Right atrium auricular region (tissue), 2 donors: ENCODE results near the gene CLECL1. TPM values are rescaled to one million over a fixed set of nuclear protein-coding genes. Genes with fewer than 3 reads are reported as not detected.

Experiments
- DNase-seq: peaks from one replicate; pipeline ENCODE4 v3.0.0-alpha.2; 2019; ENCODE audit warnings: low spot score
- H3K27ac ChIP-seq, 2 donors: fragments of 200-600 bp; sonication (generic); 1 replicate in 1 of 2; 2 replicates in 1 of 2; pipeline ENCODE4 v1.5.1; 2016 to 2019
- H3K27me3 ChIP-seq, 2 donors: fragments of 200-600 bp; sonication (generic); one replicate each; pipeline versions ENCODE4 v1.5.1 to v1.6.0; 2017 to 2019
- H3K36me3 ChIP-seq: fragments of 200-600 bp; sonication (generic); one replicate; pipeline ENCODE4 v1.5.1; 2016
- H3K4me1 ChIP-seq, 2 donors: fragments of 200-600 bp; sonication (generic); one replicate each; pipeline versions ENCODE4 v1.5.1 to v1.6.0; 2017 to 2019
- H3K4me3 ChIP-seq, 2 donors: fragments of 200-600 bp; sonication (generic); 1 replicate in 1 of 2; 2 replicates in 1 of 2; pipeline ENCODE4 v1.5.1; 2017 to 2019; ENCODE audit warnings: mild to moderate bottlenecking in 1 of 2, moderate library complexity in 1 of 2
- H3K9me3 ChIP-seq, 2 donors: fragments of 200-600 bp; sonication (generic); one replicate each; pipeline ENCODE4 v1.5.1; 2019
- CTCF ChIP-seq, 2 donors: fragments of 200-600 bp; sonication (generic); IDR thresholded peaks; one replicate each; pipeline ENCODE4 v1.5.1; 2019; ENCODE audit warnings: antibody characterized with exemption in 2 of 2
- total RNA-seq, 2 donors: library from RNA; depleted of rRNA; stranded (reverse); fragments of >200 nt; gene quantifications; one replicate each; pipeline ENCODE4 v1.1.0, GENCODE V29; 2016

Gene CLECL1
- total RNA-seq, 2 donors from 2014 or later = not detected

GRCh38 chr12:9711664-9712063, 21.2 kb downstream of the CLECL1 start:
- TF ChIP-seq CTCF (IDR thresholded peaks at IDR 0.05) = no peak
- no peak overlapping the region for H3K27ac ChIP-seq
- no peak overlapping the region for H3K4me3 ChIP-seq
- no peaks in the 10 kb centered on the region for H3K27me3 ChIP-seq
- no peak for DNase-seq
- H3K9me3 ChIP-seq = no peaks in the 10 kb centered on the region
- no peaks in the 10 kb centered on the region for H3K36me3 ChIP-seq
- peaks cover 0 to 10% of the 10 kb centered on the region in 2 donors for H3K4me1 ChIP-seq

DNA sequence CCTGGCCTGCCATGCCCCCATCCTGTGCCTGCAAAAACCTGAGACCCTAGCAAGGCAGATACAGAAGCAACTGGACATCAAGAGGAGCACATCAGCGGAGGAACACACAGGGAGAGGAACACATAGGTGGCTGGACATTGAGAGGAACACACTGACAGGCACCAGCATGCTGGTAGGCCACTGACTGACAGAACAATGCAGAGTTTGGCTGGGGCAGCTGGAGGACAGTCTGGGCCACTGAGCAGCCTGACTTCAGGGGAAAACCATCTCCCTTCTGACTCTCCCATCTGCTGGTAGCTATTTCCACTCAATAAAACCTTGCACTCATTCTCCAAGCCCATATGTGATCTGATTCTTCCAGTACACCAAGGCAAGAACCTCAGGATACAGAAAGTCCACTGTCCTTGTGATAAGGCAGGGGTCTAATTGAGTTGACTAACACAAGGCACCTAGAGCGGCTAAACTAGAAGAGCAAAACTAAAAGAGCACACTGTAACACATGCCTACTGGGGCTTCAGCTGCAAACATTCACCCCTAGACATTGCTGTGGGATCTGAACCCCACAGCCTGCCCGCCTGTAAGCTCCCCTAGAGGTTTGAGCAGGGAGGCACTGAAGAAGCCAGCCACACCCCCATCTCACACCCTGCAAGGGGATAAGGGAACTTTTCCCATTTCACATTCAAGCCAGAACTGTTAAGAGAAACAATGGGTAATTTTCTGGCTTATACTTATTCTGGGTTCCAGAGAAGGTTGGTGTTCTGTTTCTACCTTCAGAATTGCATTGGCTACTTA, 22.1 kb downstream of the CLECL1 start:
- Histone ChIP-seq H3K27ac (no peak overlapping the region), H3K27me3 (no peaks in the 10 kb centered on the region)
- no peak for DNase-seq

DNA sequence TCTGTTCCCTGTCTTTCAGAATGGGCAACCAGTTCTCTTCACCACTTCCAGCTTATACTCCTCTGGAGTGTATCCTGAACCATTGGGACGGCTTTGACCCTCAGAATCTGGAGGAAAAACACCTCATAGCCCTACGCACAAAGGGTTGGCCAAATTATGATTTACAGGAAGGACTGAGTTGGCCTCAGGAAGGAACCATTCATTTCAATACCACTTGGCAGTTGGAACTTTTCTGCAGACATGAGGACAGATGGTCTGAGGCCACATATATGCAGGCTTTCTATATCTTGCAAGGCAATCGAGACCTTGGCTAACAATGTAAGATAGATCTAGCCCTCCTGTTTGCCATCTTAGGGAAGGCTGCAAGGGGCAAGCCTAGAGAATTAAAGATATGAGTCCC, 24.0 kb downstream of the CLECL1 start:
- no peak for DNase-seq
- no peak overlapping the region for H3K4me3 ChIP-seq
- no peaks in the 10 kb centered on the region for H3K36me3 ChIP-seq
- peaks cover 0 to 10% of the 10 kb centered on the region in 2 donors for H3K4me1 ChIP-seq
- no peaks in the 10 kb centered on the region for H3K27me3 ChIP-seq
- no peaks in the 10 kb centered on the region for H3K9me3 ChIP-seq
- no peak overlapping the region for H3K27ac ChIP-seq
- TF ChIP-seq CTCF (IDR thresholded peaks at IDR 0.05) = no peak

More for the DNA sequence above, 22.1 kb downstream of the CLECL1 start:
- no peaks in the 10 kb centered on the region for H3K9me3 ChIP-seq
- TF ChIP-seq CTCF (IDR thresholded peaks at IDR 0.05) = no peak
- H3K4me1 ChIP-seq = peaks cover 0 to 10% of the 10 kb centered on the region in 2 donors
- no peak overlapping the region for H3K4me3 ChIP-seq
- no peaks in the 10 kb centered on the region for H3K36me3 ChIP-seq

DNA sequence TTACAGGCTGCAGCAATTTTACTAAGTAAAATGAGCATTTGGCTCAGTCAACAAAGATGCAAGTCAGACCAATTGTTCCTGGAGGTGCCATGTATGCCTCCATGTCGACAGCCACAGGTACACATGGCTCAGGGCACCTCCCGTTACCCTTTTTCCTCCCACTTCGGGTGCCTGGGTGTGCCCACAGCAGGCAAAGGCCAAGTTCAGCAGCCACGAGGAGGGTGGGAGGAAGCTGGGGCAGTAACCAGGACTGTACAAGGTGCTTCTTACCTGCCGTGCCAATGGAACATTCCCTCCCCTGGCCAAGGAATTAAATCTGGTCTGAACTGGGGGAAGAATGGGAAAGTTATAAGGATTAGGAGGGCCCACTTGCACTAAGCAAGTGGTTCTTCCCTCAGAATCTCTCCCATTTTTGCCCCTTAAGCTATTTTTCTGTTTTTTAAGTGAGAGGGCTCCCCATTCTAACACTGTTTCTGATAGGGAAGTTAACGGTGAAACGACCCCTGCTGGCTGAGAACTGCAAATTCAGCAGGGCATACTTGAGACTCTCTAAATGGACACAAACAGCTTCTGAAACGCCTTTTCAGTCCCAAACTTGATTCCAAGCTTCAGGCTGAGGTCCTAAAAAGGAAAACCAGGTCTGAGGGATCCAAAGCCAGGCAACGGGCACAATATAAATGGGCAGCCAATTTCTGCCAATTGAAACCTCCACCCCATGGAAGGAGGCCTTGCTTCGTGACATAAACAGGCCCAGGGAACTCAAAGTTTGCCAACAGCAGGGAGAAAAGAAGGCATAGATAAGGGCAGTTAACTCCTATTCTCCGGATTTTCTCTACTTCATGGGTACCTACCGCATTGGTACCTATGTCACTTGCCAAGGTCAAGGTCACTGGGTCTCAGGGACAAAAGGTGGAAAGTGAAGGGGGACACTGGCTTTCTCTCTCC, 24.8 kb downstream of the CLECL1 start:
- Histone ChIP-seq H3K9me3 (no peaks in the 10 kb centered on the region), H3K4me1 (peaks cover 0 to 10% of the 10 kb centered on the region in 2 donors), H3K27ac (no peak overlapping the region), H3K4me3 (no peak overlapping the region), H3K27me3 (no peaks in the 10 kb centered on the region), H3K36me3 (no peaks in the 10 kb centered on the region)
- DNase-seq = no peak
- TF ChIP-seq CTCF (IDR thresholded peaks at IDR 0.05) = peak; percentile 36 to 80

DNA sequence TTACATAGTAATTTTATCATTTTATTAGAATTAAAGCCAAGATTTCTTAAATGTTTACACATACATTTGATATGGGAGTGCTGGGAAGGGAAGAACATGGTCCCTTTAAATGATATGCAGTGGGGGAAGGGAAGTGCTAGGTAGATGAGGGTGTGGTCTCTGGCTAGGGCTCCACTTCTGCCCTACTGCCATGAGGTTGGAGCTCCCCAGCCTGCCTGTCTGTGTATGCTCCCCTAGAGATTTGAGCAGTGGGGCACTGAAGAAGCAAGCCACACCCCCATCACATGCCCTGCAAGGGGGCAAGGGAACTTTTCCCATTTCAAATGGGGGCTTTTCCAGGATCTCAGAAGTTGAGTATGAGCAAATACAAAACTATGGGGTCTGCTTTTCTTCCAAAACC, 25.5 kb downstream of the CLECL1 start:
- Histone ChIP-seq H3K36me3 (no peaks in the 10 kb centered on the region), H3K4me1 (peaks cover 0 to 10% of the 10 kb centered on the region in 2 donors), H3K27me3 (no peaks in the 10 kb centered on the region), H3K4me3 (no peak overlapping the region), H3K27ac (no peak overlapping the region), H3K9me3 (no peaks in the 10 kb centered on the region)
- DNase-seq = no peak
- no peak for TF ChIP-seq CTCF (IDR thresholded peaks at IDR 0.05)
